Suprapubic skin (tissue), 4 donors: ENCODE measurements around the gene FAM83F.

Source experiments
- CTCF ChIP-seq, 2 donors: fragments of 200-600 bp in 1 of 2; fragments of 450-650 bp in 1 of 2; sonication (generic) in 1 of 2; IDR thresholded peaks; one replicate each; pipeline ENCODE4 v1.5.1; 2016 to 2019; ENCODE audit warnings: antibody characterized with exemption in 2 of 2, mild to moderate bottlenecking in 1 of 2, moderate library complexity in 1 of 2
- POLR2A ChIP-seq, 2 donors: fragments of 450-650 bp; IDR thresholded peaks; one replicate each; pipeline ENCODE4 v1.6.1; 2017; ENCODE audit warnings: antibody characterized with exemption in 2 of 2, mild to moderate bottlenecking in 2 of 2, moderate library complexity in 2 of 2
- POLR2AphosphoS5 ChIP-seq, 3 donors: sonication (generic); formaldehyde crosslinking; IDR thresholded peaks; one replicate each; pipeline ENCODE4 v1.6.1; 2017; ENCODE audit warnings: antibody characterized with exemption in 3 of 3

GRCh38 chr22:39955675-39956074, 39.1 kb upstream of the FAM83F start:
- TF ChIP-seq CTCF (IDR thresholded peaks at IDR 0.05) (no peak), POLR2AphosphoS5 (IDR thresholded peaks at IDR 0.05) (no peak), POLR2A (IDR thresholded peaks at IDR 0.05) (no peak)
